Measurements from ENCODE around the gene COMMD4.
"Not testable (repeated sequence)": the region's sequence is repeated elsewhere in the genome, so short reads cannot be mapped to it uniquely, and the experiment has no call there.

COMMD4 gene

DNA sequence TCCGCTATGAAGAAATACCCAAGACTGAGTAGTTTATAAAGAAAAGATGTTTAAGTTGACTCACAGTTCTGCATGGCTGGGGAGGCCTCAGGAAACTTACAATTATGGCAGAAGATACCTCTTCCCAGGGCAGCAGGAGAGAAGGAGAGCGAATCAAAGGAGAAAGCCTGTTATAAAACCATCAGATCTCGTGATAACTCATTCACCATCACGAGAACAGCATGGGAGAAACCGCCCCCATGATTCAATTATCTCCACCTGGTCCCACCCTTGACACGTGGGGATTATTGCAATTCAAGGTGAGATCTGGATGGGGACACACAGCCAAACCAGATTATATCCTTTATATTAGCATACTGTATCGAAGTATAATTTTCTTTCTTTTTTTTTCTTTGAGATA lies 3.8 kb upstream of the COMMD4 start:
- not testable (repeated sequence) for DNase-seq (ENCODE audit: low read depth in 2 of 2)

DNA sequence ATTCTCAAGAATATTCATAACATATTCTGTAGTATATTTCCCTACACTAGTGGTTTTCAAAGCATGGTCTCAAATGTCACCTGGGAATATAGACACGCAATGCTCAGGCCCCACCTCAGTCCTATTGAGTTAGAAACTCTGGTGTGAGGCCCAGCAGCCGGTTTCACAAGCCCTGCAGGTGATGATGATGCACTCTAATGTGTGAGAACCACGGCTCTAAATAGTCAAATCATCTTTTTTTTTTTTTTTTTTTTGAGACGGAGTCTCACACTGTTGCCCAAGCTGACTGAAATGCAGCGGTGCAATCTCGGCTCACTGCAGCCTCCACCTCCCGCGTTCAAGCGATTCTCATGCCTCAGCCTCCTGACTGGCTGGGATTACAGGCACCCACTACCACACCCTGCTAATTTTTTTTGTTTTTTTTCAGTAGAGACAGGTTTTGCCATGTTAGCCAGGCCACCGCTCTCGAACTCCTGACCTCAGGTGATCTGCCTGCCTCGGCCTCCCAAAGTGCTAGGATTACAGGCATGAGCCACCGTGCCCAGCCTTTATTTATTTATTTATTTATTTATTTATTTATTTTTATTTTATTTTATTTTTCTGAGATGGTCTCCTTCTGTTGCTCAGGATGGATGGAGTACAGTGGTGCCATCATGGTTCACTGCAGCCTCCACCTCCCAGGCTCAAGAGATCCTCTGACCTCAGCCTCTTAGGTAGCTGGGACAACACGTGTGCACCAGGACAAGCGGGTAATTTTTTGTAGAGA lies 2.0 kb upstream of the COMMD4 start:
- DNase-seq (ENCODE audit: low read depth in 2 of 2) = not testable (repeated sequence)

DNA sequence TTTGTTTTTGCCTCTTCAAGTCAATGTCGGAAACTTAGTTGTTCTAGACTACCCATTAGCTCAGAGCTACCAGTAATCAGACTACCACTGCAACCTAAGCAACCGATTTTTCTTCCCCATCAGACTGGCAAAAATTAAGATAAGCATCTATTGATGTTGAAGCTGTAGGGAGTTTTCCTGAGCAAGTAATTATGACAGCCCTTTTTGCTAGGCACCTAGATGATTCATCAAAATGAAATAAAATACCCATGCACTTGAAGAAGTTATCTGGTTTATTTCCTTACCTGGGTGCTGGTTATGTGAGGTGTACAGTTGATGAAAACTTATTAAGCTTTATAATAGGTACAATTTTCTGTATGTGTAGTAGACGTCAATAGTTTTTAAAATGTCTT lies 554 bp upstream of the COMMD4 start:
- no peak for DNase-seq (ENCODE audit: low read depth in 2 of 2)

DNA sequence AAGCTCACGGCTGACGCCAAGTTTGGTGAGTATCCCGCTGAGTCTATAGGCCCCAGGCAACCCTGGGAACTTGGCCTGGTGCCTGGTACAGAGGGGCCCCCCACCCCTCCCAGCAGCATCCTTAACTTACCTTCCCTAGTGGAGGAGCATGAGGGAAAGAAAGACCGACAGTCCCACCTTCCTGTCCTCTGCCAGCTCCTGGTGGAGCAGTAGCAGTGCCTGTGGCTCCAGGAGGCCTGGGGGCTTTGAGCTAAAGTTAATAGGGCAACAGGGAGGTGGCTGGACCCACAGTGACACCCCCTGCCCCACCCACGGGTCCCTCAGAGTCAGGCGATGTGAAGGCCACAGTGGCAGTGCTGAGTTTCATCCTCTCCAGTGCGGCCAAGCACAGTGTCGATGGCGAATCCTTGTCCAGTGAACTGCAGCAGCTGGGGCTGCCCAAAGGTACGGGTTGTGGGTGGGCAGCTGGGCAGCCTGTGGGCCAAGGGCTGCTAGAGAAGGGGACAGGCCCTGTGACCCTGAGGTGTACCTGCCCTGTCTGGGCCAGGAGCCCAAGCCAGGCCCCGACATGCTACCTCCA lies 2.9 kb downstream of the COMMD4 start:
- no peak for DNase-seq (ENCODE audit: low read depth in 2 of 2)

- no peak for DNase-seq (ENCODE audit: low read depth in 2 of 2)
Observed at GRCh38 chr15:75339531-75340240, 3.8 kb downstream of the COMMD4 start.

DNA sequence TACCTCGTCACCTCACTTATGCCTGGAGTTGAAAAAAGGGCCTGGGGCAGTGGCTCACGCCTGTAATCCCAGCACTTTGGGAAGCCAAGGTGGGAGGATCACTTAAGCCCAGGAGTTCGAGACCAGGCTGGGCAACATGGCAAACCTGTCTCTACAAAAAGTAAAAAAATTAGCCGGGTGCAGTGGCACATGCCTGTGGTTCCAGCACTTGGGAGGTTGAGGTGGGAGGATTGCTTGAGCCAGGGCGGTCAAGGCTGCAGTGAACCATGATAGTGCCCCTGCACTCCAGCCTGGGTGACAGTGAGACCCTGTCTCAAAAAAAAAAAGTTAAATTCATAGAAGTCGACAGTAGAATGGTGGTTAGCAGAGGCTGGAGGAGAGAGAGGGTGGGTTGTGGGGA lies 6.4 kb downstream of the COMMD4 start:
- DNase-seq (ENCODE audit: low read depth in 2 of 2) = no peak

GRCh38 chr15:75343953-75344352 lies 8.1 kb downstream of the COMMD4 start:
- DNase-seq (ENCODE audit: low read depth in 2 of 2) = not testable (repeated sequence)

- DNase-seq (ENCODE audit: low read depth in 2 of 2) = no peak
Observed at GRCh38 chr15:75346796-75347221, 10.9 kb downstream of the COMMD4 start, which contains the start of gene NEIL1. TSS of gene NEIL1 (plus strand) at chr15:75347039. CDS start at chr15:75348906, 1,867 bp downstream.

GRCh38 chr15:75347222-75348033 lies 11.6 kb downstream of the COMMD4 start:
- peak in 1 of 2 donors; percentile 36 for DNase-seq (ENCODE audit: low read depth in 2 of 2)

- no peak for DNase-seq (ENCODE audit: low read depth in 2 of 2)
Observed at GRCh38 chr15:75348034-75348561, 12.2 kb downstream of the COMMD4 start.

DNA sequence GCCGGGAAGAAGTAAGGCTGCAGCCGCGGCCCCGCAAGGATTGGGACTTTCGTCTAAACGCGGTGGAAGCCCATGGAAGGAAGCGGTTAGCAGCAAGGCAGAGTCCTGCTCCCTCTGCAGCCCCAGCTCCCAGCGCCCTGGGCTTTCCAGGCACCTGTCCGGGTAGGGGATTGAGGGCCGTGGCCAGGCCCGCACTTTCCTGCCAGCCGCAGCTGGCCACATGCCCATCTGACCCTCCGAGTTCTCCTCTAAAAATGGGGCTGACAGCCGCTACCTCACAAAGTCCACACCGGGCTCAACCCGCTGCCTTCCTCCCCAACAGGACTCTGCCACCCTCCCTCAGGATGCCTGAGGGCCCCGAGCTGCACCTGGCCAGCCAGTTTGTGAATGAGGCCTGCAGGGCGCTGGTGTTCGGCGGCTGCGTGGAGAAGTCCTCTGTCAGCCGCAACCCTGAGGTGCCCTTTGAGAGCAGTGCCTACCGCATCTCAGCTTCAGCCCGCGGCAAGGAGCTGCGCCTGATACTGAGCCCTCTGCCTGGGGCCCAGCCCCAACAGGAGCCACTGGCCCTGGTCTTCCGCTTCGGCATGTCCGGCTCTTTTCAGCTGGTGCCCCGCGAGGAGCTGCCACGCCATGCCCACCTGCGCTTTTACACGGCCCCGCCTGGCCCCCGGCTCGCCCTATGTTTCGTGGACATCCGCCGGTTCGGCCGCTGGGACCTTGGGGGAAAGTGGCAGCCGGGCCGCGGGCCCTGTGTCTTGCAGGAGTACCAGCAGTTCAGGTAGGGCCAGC lies 12.9 kb downstream of the COMMD4 start:
- DNase-seq (ENCODE audit: low read depth in 2 of 2) = no peak

DNA sequence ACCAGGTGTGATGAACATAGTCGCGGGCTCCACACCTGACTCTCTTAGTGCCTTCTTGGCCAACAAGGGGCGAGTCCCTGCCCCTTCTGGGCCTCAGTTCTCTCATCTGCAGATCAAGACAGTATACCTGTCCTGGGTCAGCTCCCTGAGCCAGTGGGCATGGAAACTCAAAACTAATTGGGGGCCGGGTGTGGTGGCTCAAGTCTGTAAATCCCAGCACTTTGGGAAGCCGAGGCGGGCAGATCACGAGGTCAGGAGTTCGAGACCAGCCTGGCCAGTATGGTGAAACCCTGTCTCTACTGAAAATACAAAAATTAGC lies 13.4 kb downstream of the COMMD4 start:
- not testable (repeated sequence) for DNase-seq (ENCODE audit: low read depth in 2 of 2)

GRCh38 chr15:75349851-75350588 lies 14.2 kb downstream of the COMMD4 start:
- DNase-seq (ENCODE audit: low read depth in 2 of 2) = peak; percentile 54 to 65

DNA sequence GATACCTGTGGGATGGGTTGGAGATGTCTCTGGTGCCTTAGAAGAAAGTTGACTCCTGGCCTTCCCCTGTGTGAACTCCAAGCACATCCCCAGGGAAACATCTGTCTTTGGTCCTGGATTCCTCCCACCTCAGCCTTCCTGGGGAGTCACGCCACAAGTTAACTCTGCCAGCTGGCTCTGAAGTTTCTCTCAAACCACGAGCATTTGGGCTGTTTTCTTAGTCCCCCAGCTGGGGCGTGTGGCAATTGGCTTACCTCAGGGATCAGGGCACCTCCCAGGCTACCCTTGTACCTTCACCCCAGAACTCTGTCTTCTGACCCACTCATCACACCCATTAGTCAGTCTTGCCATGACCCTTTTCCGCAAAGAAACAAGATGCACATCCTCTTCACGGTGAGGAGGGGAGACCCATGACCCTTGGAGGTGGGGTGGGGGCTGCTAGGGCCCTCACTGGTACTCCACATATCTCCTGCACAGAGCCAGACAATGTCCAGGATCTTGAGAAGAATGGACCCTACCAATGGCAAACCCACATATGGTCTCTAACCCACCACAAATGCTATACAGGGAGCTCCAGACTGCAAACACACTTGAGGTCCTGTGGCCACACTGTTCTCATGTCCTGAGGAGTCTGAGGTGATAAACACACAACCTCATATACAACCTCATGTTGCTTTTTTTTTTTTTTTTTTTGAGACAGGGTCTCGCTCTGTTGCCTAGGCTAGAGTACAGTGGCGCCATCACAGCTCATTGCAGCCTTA lies 14.9 kb downstream of the COMMD4 start:
- DNase-seq (ENCODE audit: low read depth in 2 of 2) = no peak

DNA sequence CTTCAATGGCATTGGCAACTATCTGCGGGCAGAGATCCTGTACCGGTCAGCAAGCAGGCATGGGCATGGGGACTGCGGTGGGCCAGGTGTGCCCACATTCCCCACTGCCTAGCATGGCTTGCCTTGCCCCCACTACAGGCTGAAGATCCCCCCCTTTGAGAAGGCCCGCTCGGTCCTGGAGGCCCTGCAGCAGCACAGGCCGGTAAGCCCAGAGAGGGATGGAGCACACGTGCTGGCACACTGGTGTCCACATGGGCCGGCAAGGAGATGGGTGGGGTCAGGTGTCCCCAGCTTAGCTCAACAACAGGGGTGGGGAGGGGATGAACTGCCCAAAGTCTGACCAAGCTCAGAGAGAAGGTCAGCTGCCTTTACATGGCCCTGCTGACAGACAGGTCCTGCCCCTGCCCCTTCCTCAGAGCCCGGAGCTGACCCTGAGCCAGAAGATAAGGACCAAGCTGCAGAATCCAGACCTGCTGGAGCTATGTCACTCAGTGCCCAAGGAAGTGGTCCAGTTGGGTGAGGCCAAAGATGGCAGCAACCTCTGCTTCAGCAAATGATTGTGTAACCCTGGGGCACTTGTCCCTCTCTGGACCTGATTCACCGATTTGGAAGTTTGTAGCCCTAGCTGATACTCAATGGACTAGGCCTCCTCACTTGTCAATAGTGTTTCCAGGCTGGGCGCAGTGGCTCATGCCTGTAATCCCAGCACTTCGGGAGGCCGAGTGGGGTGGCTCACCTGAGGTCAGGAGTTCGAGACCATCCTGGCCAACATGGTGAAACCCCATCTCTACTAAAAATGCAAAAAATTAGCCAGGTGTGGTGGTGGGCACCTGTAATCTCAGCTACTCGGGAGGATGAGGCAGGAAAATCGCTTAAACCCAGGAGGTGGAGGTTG lies 16.6 kb downstream of the COMMD4 start:
- no peak for DNase-seq (ENCODE audit: low read depth in 2 of 2)

DNA sequence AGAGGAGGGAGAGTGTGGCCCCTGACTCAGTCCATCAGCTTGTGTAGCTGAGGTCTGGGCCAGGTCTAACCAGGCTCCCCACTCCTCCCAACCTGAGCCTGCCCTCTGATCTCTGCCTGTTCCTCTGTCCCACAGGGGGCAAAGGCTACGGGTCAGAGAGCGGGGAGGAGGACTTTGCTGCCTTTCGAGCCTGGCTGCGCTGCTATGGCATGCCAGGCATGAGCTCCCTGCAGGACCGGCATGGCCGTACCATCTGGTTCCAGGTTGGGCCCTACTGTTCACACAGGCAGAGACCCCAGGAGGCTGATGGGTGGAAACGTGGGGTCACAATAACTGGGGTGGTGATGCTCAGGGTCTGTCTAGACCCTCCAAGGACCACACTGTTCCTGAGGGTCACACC lies 17.7 kb downstream of the COMMD4 start:
- DNase-seq (ENCODE audit: low read depth in 2 of 2) = no peak

GRCh38 chr15:75354454-75354853 lies 18.6 kb downstream of the COMMD4 start:
- DNase-seq (ENCODE audit: low read depth in 2 of 2) = no peak

DNA sequence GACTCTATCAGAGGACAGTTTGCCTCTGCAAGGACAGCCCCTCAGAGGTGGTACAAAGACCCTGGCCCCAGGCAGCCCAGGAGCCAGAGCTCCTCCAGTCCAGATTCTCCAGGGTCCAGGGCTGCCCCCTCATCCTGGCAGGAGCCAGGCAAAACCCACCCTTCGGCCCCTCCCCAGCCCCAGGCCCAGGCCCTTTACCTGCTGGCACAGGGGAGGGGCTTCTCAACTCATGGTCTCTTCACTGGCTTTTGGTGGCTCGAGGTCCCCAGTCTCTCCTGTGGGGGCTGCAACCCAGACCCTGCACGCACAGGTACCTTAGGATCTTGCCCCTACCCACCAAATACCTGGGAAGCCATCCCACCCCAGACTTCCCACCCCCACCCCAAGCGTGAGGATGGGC lies 19.5 kb downstream of the COMMD4 start:
- DNase-seq (ENCODE audit: low read depth in 2 of 2) = no peak

GRCh38 chr15:75356006-75356405 lies 20.1 kb downstream of the COMMD4 start:
- DNase-seq (ENCODE audit: low read depth in 2 of 2) = no peak
